Breast epithelium (tissue), 3 donors: ENCODE measurements around the gene KPNB1.

Source experiments
- CTCF ChIP-seq, 3 donors: fragments of 450-650 bp; IDR thresholded peaks; one replicate each; pipeline ENCODE4 v1.5.1; 2016 to 2017; ENCODE audit warnings: antibody characterized with exemption in 3 of 3, mild to moderate bottlenecking in 3 of 3, moderate library complexity in 3 of 3
- POLR2A ChIP-seq: fragments of 450-650 bp; IDR thresholded peaks from one replicate; pipeline ENCODE4 v1.6.1; 2016; ENCODE audit warnings: antibody characterized with exemption, mild to moderate bottlenecking, moderate library complexity
- POLR2AphosphoS5 ChIP-seq, 3 donors: sonication (generic); formaldehyde crosslinking; IDR thresholded peaks; one replicate each; pipeline ENCODE4 v1.6.1; 2017; ENCODE audit warnings: antibody characterized with exemption in 3 of 3

GRCh38 chr17:47721725-47722124 is 72.0 kb downstream of the KPNB1 start:
- TF ChIP-seq POLR2A (no peak), CTCF (IDR thresholded peaks at IDR 0.05) (no peak), POLR2AphosphoS5 (IDR thresholded peaks at IDR 0.05) (no peak)
